Brain microvascular endothelial cell (primary cell): ENCODE results near the gene PTGDR.

Source experiments
- DNase-seq: peaks from one replicate; pipeline ENCODE4 v3.0.0-alpha.2; 2020
- H3K27ac ChIP-seq: fragments of 250-450 bp; sonication (Bioruptor Pico); 2 replicates; pipeline ENCODE4 v1.5.1; 2020; ENCODE audit warnings: mild to moderate bottlenecking, moderate library complexity
- H3K27me3 ChIP-seq: fragments of 250-450 bp; sonication (Bioruptor Pico); replicated peaks from 2 replicates; pipeline ENCODE4 v1.5.1; 2020; ENCODE audit warnings: mild to moderate bottlenecking
- H3K36me3 ChIP-seq: fragments of 250-450 bp; sonication (Bioruptor Pico); replicated peaks from 2 replicates; pipeline ENCODE4 v1.5.1; 2020; ENCODE audit warnings: mild to moderate bottlenecking
- H3K4me3 ChIP-seq: 2 replicates; pipeline ENCODE4 v1.5.1; 2011; ENCODE audit warnings: low read depth, mild to moderate bottlenecking, control low read depth, low read length, moderate library complexity
- in situ Hi-C: cut with HindIII; loops from 2 replicates; pipeline ENCODE4 v1.10.0; 2017; ENCODE audit warnings: low sequenced_read_pairs, low pct_ligation_motif_present
- TF ChIP-seq, protein P1 (sequence below): IDR thresholded peaks from 2 replicates; pipeline ENCODE4 v1.5.1; 2011; ENCODE audit warnings: low read depth, mild to moderate bottlenecking, moderate library complexity, low read length, control low read depth, inconsistent platforms; ENCODE audit errors: missing control alignments

PTGDR gene

DNA sequence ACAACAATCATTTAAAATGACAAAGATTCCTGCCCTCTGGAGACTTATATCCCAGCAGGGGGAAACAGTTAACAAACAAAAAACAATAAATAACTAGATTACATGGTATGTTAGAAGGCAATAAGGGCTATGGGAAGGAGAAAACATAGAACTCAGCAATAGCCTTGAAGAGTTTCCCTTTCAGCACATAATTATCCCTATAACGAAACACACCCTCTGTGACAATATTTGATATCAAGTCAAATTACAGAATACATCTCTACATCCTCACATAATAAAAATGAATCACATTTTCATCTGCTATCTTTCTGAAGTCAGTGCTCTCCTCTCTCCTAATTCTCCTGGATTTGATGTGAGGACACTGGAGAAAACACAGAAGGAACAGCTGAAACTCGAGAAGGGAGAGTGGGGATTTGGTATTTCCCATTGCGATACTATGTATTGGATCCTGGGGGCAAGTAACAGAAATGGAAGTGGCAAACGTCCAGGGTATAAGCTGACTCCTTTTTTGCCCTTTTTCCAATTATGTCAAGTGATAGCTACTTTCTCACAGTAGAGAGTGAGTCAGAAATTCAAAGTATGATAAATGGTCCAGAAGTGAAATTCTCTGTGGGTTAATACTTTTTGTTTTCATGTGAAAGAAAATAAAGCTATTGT is 36.9 kb downstream of the PTGDR start:
- no peak for DNase-seq
- in situ Hi-C loops, result no loop called here

DNA sequence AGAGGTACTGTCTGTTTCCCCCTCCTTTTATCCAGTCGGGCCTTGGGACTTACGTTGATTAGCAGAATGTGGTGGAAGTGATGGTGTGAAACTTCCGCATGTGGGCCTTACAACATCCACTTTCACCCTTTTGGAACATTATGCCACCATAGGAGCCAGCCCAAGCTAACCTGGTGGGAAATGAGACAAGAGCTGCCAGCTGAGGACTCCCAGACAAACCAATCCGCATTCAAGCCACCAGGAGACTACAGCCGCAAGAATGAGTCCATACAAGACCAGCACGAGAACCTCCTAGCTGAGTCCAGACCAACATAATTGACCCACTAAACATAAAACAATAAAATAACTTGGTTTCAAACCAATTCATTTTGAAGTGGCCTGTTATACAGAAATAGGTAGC is 37.5 kb downstream of the PTGDR start:
- in situ Hi-C loops, result no loop called here
- H3K36me3 ChIP-seq, result no peaks in the 10 kb centered on the region
- TF ChIP-seq, protein P1, sequence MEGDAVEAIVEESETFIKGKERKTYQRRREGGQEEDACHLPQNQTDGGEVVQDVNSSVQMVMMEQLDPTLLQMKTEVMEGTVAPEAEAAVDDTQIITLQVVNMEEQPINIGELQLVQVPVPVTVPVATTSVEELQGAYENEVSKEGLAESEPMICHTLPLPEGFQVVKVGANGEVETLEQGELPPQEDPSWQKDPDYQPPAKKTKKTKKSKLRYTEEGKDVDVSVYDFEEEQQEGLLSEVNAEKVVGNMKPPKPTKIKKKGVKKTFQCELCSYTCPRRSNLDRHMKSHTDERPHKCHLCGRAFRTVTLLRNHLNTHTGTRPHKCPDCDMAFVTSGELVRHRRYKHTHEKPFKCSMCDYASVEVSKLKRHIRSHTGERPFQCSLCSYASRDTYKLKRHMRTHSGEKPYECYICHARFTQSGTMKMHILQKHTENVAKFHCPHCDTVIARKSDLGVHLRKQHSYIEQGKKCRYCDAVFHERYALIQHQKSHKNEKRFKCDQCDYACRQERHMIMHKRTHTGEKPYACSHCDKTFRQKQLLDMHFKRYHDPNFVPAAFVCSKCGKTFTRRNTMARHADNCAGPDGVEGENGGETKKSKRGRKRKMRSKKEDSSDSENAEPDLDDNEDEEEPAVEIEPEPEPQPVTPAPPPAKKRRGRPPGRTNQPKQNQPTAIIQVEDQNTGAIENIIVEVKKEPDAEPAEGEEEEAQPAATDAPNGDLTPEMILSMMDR, result no peak

More for the DNA sequence above, 36.9 kb downstream of the PTGDR start:
- TF ChIP-seq, protein P1, result no peak
- Histone ChIP-seq H3K27ac (no peak overlapping the region), H3K4me3 (no peak overlapping the region), H3K27me3 (no peaks in the 10 kb centered on the region), H3K36me3 (no peaks in the 10 kb centered on the region)

DNA sequence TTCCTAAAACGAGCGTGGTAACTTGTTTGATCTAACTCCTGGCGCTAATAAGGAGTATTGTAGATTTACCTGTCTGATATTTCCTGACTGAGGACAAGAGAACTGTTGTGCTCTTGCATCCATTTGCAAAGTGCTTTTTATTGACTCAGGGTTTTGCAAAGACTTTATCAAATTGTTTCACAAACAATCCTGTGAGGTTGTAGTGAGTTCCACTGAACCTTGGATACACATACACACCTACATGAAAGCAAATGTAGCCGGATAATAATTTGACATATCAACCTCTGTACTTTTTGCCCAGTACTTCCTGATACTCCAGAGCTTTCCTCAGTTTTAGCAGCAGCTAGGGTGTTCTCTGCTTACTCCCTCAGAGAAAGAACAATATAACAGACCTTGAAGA is 39.9 kb downstream of the PTGDR start:
- H3K27me3 ChIP-seq, result no peaks in the 10 kb centered on the region
- H3K4me3 ChIP-seq, result no peak overlapping the region
- in situ Hi-C loops, result no loop called here
- no peak for DNase-seq
- TF ChIP-seq, protein P1, result no peak
- H3K36me3 ChIP-seq, result no peaks in the 10 kb centered on the region
- H3K27ac ChIP-seq, result no peak overlapping the region

More for the DNA sequence above, 37.5 kb downstream of the PTGDR start:
- no peak overlapping the region for H3K27ac ChIP-seq
- no peak overlapping the region for H3K4me3 ChIP-seq
- H3K27me3 ChIP-seq, result no peaks in the 10 kb centered on the region
- DNase-seq, result no peak

DNA sequence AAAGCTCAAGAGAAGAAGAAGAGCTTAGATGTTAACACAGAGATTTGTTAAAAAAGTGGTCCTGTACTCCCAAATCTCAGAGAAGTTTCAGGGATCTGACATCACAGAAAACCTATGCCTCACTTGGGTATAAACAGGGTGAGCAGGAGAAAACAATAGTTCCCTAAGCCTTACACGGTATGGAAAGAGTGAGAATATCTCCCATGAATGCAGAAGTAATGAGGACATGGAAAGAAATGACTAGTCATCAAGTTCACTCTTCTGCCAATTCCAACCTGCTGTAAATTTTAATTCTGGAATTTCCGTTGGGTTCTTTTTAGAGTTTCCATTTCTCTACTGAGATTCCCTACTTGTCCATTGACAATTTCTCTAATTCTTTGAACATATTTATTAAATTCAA is 40.4 kb downstream of the PTGDR start:
- in situ Hi-C loops, result no loop called here
- H3K4me3 ChIP-seq, result no peak overlapping the region
- TF ChIP-seq, protein P1, result no peak
- H3K36me3 ChIP-seq, result no peaks in the 10 kb centered on the region
- DNase-seq, result no peak
- H3K27me3 ChIP-seq, result no peaks in the 10 kb centered on the region
- H3K27ac ChIP-seq, result no peak overlapping the region

DNA sequence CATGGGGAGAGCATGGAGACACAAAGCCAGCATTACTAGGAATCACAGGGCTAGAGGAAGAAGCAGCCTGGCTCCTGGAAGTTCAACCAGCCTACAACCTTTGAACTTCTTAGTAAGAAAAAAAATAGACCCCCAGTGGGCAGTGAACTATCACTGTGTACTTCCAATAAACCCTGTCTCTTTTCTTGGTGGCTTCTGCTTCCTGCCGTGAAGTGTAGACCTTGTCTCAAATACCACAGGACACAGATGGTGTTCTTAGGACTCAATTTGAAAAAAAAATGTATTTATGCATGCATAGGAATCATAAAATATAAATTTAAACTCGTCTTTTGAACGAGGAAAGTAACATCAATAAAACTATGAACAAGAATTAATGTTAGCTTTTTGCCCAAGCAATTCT is 43.0 kb downstream of the PTGDR start:
- Histone ChIP-seq H3K27me3 (no peaks in the 10 kb centered on the region), H3K4me3 (no peak overlapping the region), H3K27ac (no peak overlapping the region), H3K36me3 (no peaks in the 10 kb centered on the region)
- no peak for DNase-seq
- in situ Hi-C loops, result no loop called here
- TF ChIP-seq, protein P1, result no peak

DNA sequence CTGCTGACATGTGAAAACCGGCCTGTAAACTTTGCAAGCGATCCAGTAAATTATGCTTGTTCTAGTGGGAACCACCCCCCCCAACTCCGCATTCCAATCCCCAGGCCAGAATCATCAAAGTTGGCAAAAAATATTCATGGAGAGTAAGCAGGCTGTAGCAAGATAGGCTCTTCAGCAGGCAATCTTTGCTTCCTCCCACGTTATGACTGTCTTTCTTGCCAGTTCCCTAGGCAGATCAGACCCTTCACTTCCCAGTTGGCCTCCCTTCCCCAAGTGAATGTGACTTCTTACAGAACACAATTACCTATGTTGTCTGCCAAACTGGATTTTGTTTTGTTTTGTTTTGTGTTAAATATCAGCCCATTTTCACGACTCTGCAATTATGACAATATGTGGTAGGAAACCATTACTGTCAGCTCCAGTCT is 45.4 kb downstream of the PTGDR start:
- no peak for DNase-seq
- Histone ChIP-seq H3K27me3 (no peaks in the 10 kb centered on the region), H3K27ac (no peak overlapping the region), H3K4me3 (no peak overlapping the region), H3K36me3 (no peaks in the 10 kb centered on the region)
- in situ Hi-C loops, result no loop called here
- TF ChIP-seq, protein P1, result no peak
